ENCODE measurements around the gene SP110. TPM values are rescaled to one million over a fixed set of nuclear protein-coding genes. Genes with fewer than 3 reads are reported as not detected.

Gene SP110
- total and polyA plus RNA-seq, 9 of the 15 experiments (the other 6 are each of a cell fraction or from before 2014, with no cell fraction given), result 3.6 to 11.0 (median 7.1) TPM

GRCh38 chr2:230152334-230152733 lies 67.5 kb downstream of the SP110 start:
- 3% methylated on average over 2 of the region's 2 CpGs for WGBS (ENCODE audit: insufficient coverage, low coverage, missing lambda C conversion rate)
- ATAC-seq (no peak), DNase-seq (ENCODE audit: extremely low read depth in 1 of 4, low spot score in 3 of 4) (no peak), FAIRE-seq (no peak)
- H3K4me1 ChIP-seq (replicated peaks in 1 of 2; ENCODE audit: control insufficient read depth in 2 of 2, insufficient read depth in 2 of 2, low read length in 2 of 2), result no peaks in the 10 kb centered on the region
- H3K79me2 ChIP-seq (ENCODE audit: control insufficient read depth, insufficient read depth, low read length), result no peaks in the 10 kb centered on the region
- no peak for TF ChIP-seq HOMEZ (CRISPR knock-in tag; IDR thresholded peaks at IDR 0.05)
- peak; percentile 62 for TF ChIP-seq ZFP36 (IDR thresholded peaks at IDR 0.05; ENCODE audit: low read depth, low read length, partially characterized antibody)
- peak in 1 of 2 experiments; percentile 22; a peak in 1 of 3 replicates for TF ChIP-seq CBX3 (IDR thresholded peaks at IDR 0.05; ENCODE audit: borderline replicate concordance in 1 of 2, low read length in 2 of 2)
- TF ChIP-seq RBM25 (IDR thresholded peaks at IDR 0.05; ENCODE audit: low read depth, low read length, severe bottlenecking), result peak; percentile 46
- TF ChIP-seq GTF2B (IDR thresholded peaks at IDR 0.05; ENCODE audit: extremely low read depth, insufficient read length), result no peak
- no peaks in the 10 kb centered on the region for H4K20me1 ChIP-seq (replicated peaks; ENCODE audit: control insufficient read depth, insufficient read depth, low read length)
- no peak overlapping the region for H2AFZ ChIP-seq (ENCODE audit: low read depth, low read length)
- in situ Hi-C loops (cut with MboI), result no loop called here
- ChIA-PET POLR2A (no interaction called here), CTCF (ENCODE audit: low intra/inter-chr PET ratio) (no interaction called here)
- BruUV-seq (replicated peaks), result no TSS peak
- H3K27ac ChIP-seq (ENCODE audit: extremely low read depth, low read depth, low read length), result no peak overlapping the region
- intact Hi-C loops (cut with micrococcal nuclease), result no loop called here
- no peak overlapping the region for H3K9ac ChIP-seq (ENCODE audit: insufficient read depth in 1 of 2, low read depth in 2 of 2, low read length in 2 of 2)
- no peaks in the 10 kb centered on the region for H3K9me1 ChIP-seq (ENCODE audit: control insufficient read depth, insufficient read depth, low read length)
- no peak overlapping the region for H3K4me2 ChIP-seq (ENCODE audit: insufficient read depth, low read length)
- no peaks in the 10 kb centered on the region for H3K9me3 ChIP-seq (replicated peaks; ENCODE audit: control insufficient read depth, insufficient read depth, low read depth, low read length)
- no peak overlapping the region for H3K4me3 ChIP-seq
- no peaks in the 10 kb centered on the region for H3K36me3 ChIP-seq (ENCODE audit: control insufficient read depth, insufficient read depth, low read length)
- H3K27me3 ChIP-seq (ENCODE audit: control insufficient read depth in 2 of 2, insufficient read depth in 2 of 2, low read length in 2 of 2), result no peaks in the 10 kb centered on the region

All from K562 (cell line).